WTC11 (cell line): ENCODE data around the gene STAT2.

Experiments used
- SP1 ChIP-seq: sonication (generic); formaldehyde crosslinking; conservative IDR thresholded peaks from 2 replicates; pipeline ENCODE4 v1.8.1; 2022; ENCODE audit warnings: missing genetic modification reagents
- TF ChIP-seq, protein P1 (sequence below): fragments of 200-600 bp; IDR thresholded peaks from 2 replicates; pipeline ENCODE4 v1.8.0; 2022; ENCODE audit warnings: antibody characterized with exemption
- TF ChIP-seq, protein P2 (sequence below): sonication (generic); formaldehyde crosslinking; IDR thresholded peaks from 2 replicates; pipeline ENCODE4 v1.8.1; 2023; ENCODE audit warnings: mild to moderate bottlenecking, missing genetic modification reagents, moderate library complexity
- TF ChIP-seq, protein P3 (sequence below): sonication (generic); formaldehyde crosslinking; IDR thresholded peaks from 2 replicates; pipeline ENCODE4 v1.8.0; 2022; ENCODE audit warnings: mild to moderate bottlenecking, missing genetic modification reagents
- TF ChIP-seq, protein P4 (sequence below): sonication (generic); formaldehyde crosslinking; IDR thresholded peaks from 2 replicates; pipeline ENCODE4 v1.8.0; 2022; ENCODE audit warnings: mild to moderate bottlenecking, missing genetic modification reagents
- TF ChIP-seq, protein P5 (sequence below): sonication (generic); formaldehyde crosslinking; IDR thresholded peaks from 2 replicates; pipeline ENCODE4 v1.8.1; 2022; ENCODE audit warnings: low read depth, mild to moderate bottlenecking, moderate library complexity, missing genetic modification reagents, borderline replicate concordance
- TF ChIP-seq, protein P6 (sequence below): sonication (generic); formaldehyde crosslinking; conservative IDR thresholded peaks from 2 replicates; pipeline ENCODE4 v1.8.1; 2022; ENCODE audit warnings: mild to moderate bottlenecking, missing genetic modification reagents
- TF ChIP-seq, protein P7 (sequence below): sonication (generic); formaldehyde crosslinking; IDR thresholded peaks from 2 replicates; pipeline ENCODE4 v1.8.1; 2023; ENCODE audit warnings: mild to moderate bottlenecking, missing genetic modification reagents, borderline replicate concordance

DNA sequence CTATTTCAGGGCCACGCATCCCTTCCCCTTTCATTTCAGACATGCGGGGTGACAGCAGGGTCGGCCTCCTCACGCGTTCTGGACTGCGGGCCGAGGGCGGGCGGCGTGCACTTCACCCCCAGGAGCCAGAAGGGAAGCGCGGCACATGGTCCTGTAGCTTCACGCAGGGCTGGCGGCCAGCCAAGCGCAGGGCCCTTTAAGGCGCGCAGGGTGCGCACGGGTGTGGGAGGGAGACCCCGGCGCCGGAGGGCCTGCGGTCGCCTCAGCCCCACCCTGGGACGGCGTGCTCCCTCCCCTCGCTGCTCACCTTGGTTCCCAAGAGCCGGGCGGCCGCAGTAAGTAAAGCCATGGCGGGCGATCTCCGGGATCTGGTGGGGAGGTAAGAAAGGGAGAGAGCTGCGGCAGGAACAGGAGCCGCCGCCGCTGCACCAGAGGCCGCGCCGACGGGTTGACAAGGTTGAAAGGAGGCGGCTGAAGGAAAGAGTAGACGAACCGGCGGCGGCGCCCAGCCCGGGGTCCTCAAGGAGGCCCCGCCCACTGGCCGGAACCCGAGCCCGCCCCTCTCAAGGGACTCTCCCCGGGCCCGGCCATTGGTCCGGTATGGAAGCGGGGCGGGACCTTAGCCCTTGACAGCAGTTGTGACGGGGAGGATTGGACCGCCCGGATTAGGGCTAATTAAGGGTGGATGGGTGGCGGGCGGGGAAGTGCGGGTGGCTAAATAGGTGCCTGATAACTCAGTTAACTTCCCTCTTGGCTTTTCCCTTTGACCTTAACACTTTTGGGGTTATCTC, 59.9 kb downstream of the STAT2 start, which contains the start of gene CS:
- TF ChIP-seq, protein P1, sequence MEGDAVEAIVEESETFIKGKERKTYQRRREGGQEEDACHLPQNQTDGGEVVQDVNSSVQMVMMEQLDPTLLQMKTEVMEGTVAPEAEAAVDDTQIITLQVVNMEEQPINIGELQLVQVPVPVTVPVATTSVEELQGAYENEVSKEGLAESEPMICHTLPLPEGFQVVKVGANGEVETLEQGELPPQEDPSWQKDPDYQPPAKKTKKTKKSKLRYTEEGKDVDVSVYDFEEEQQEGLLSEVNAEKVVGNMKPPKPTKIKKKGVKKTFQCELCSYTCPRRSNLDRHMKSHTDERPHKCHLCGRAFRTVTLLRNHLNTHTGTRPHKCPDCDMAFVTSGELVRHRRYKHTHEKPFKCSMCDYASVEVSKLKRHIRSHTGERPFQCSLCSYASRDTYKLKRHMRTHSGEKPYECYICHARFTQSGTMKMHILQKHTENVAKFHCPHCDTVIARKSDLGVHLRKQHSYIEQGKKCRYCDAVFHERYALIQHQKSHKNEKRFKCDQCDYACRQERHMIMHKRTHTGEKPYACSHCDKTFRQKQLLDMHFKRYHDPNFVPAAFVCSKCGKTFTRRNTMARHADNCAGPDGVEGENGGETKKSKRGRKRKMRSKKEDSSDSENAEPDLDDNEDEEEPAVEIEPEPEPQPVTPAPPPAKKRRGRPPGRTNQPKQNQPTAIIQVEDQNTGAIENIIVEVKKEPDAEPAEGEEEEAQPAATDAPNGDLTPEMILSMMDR = no peak
- TF ChIP-seq, protein P2, sequence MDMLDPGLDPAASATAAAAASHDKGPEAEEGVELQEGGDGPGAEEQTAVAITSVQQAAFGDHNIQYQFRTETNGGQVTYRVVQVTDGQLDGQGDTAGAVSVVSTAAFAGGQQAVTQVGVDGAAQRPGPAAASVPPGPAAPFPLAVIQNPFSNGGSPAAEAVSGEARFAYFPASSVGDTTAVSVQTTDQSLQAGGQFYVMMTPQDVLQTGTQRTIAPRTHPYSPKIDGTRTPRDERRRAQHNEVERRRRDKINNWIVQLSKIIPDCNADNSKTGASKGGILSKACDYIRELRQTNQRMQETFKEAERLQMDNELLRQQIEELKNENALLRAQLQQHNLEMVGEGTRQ (CRISPR knock-in tag) = no peak
- TF ChIP-seq, protein P3, sequence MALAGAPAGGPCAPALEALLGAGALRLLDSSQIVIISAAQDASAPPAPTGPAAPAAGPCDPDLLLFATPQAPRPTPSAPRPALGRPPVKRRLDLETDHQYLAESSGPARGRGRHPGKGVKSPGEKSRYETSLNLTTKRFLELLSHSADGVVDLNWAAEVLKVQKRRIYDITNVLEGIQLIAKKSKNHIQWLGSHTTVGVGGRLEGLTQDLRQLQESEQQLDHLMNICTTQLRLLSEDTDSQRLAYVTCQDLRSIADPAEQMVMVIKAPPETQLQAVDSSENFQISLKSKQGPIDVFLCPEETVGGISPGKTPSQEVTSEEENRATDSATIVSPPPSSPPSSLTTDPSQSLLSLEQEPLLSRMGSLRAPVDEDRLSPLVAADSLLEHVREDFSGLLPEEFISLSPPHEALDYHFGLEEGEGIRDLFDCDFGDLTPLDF (CRISPR knock-in tag) = no peak
- peak; percentile 66 for TF ChIP-seq SP1 (CRISPR knock-in tag)
- TF ChIP-seq, protein P4, sequence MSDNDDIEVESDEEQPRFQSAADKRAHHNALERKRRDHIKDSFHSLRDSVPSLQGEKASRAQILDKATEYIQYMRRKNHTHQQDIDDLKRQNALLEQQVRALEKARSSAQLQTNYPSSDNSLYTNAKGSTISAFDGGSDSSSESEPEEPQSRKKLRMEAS = peak; percentile 64; the same call in 1 of the 2 replicates
- TF ChIP-seq, protein P5, sequence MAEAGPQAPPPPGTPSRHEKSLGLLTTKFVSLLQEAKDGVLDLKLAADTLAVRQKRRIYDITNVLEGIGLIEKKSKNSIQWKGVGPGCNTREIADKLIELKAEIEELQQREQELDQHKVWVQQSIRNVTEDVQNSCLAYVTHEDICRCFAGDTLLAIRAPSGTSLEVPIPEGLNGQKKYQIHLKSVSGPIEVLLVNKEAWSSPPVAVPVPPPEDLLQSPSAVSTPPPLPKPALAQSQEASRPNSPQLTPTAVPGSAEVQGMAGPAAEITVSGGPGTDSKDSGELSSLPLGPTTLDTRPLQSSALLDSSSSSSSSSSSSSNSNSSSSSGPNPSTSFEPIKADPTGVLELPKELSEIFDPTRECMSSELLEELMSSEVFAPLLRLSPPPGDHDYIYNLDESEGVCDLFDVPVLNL = peak; percentile 11; the same call in 1 of the 2 replicates
- TF ChIP-seq, protein P6, sequence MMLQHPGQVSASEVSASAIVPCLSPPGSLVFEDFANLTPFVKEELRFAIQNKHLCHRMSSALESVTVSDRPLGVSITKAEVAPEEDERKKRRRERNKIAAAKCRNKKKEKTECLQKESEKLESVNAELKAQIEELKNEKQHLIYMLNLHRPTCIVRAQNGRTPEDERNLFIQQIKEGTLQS (CRISPR knock-in tag) = no peak
- TF ChIP-seq, protein P7, sequence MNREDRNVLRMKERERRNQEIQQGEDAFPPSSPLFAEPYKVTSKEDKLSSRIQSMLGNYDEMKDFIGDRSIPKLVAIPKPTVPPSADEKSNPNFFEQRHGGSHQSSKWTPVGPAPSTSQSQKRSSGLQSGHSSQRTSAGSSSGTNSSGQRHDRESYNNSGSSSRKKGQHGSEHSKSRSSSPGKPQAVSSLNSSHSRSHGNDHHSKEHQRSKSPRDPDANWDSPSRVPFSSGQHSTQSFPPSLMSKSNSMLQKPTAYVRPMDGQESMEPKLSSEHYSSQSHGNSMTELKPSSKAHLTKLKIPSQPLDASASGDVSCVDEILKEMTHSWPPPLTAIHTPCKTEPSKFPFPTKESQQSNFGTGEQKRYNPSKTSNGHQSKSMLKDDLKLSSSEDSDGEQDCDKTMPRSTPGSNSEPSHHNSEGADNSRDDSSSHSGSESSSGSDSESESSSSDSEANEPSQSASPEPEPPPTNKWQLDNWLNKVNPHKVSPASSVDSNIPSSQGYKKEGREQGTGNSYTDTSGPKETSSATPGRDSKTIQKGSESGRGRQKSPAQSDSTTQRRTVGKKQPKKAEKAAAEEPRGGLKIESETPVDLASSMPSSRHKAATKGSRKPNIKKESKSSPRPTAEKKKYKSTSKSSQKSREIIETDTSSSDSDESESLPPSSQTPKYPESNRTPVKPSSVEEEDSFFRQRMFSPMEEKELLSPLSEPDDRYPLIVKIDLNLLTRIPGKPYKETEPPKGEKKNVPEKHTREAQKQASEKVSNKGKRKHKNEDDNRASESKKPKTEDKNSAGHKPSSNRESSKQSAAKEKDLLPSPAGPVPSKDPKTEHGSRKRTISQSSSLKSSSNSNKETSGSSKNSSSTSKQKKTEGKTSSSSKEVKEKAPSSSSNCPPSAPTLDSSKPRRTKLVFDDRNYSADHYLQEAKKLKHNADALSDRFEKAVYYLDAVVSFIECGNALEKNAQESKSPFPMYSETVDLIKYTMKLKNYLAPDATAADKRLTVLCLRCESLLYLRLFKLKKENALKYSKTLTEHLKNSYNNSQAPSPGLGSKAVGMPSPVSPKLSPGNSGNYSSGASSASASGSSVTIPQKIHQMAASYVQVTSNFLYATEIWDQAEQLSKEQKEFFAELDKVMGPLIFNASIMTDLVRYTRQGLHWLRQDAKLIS (CRISPR knock-in tag) = no peak
